Inferior parietal cortex (tissue), 1 donor: ENCODE data around the gene OR11L1.

Source experiments
- DNase-seq: peaks from one replicate; pipeline ENCODE4 v3.0.0-alpha.2; 2016; ENCODE audit errors: extremely low spot score

Gene OR11L1

GRCh38 chr1:247812637-247813036 is 29.1 kb downstream of the OR11L1 start:
- DNase-seq, result no peak

DNA sequence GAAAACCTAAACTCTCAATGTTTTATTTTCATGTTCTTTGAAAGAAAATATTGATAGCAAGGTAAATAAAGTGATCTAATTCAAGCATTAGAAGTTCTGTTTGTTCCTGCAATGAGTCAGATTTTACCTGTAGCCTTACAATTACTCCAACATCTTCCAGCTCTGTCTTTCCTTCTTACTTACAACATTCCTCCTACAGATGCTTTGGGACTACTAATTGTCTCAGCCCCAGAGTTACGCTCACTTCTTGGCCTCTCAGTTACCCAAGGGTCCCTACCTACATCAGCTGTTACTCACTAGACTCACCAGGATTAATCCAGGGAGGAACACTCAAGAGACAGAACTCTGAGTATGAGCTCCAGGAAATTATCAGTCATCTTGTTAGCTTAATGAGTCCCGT is 44.2 kb downstream of the OR11L1 start:
- DNase-seq, result no peak
